Measurements from ENCODE around the gene CCDC80.

CCDC80 gene

GRCh38 chr3:112597945-112598344 is 43.0 kb downstream of the CCDC80 start:
- Histone ChIP-seq H3K4me2 (ENCODE audit: low read length) (no peak overlapping the region), H3K27ac (ENCODE audit: low read depth, low read length, poor library complexity, severe bottlenecking) (no peak overlapping the region), H3K4me1 (ENCODE audit: insufficient read depth, low read length, severe bottlenecking) (no peaks in the 10 kb centered on the region), H3K36me3 (ENCODE audit: insufficient read depth, low read length) (no peaks in the 10 kb centered on the region), H3K4me3 (ENCODE audit: low read depth, low read length, poor library complexity, severe bottlenecking) (no peak overlapping the region), H3K79me2 (ENCODE audit: insufficient read depth, low read length) (no peaks in the 10 kb centered on the region), H3K9me3 (ENCODE audit: low read length) (no peaks in the 10 kb centered on the region), H3K9me2 (ENCODE audit: low read depth, low read length) (no peaks in the 10 kb centered on the region), H4K20me1 (ENCODE audit: insufficient read depth, low read length) (no peaks in the 10 kb centered on the region), H3K27me3 (ENCODE audit: insufficient read depth, low read length) (no peaks in the 10 kb centered on the region), H3F3A (ENCODE audit: insufficient read depth, low read length) (no peaks in the 10 kb centered on the region), H2AFZ (ENCODE audit: low read length) (no peak overlapping the region), H3K9ac (ENCODE audit: low read length) (no peak overlapping the region)
- no peak for TF ChIP-seq CTCF (IDR thresholded peaks at IDR 0.05; ENCODE audit: low read length)
- no peak for TF ChIP-seq EZH2 (IDR thresholded peaks at IDR 0.05; ENCODE audit: borderline replicate concordance, low read length)

GRCh38 chr3:112594856-112595255 is 46.1 kb downstream of the CCDC80 start:
- H3F3A ChIP-seq (ENCODE audit: insufficient read depth, low read length) = no peaks in the 10 kb centered on the region

GRCh38 chr3:112593258-112593657 is 47.7 kb downstream of the CCDC80 start:
- H3K4me2 ChIP-seq (ENCODE audit: low read length) = no peak overlapping the region
- no peaks in the 10 kb centered on the region for H3K9me3 ChIP-seq (ENCODE audit: low read length)
- H3K4me3 ChIP-seq (ENCODE audit: low read depth, low read length, poor library complexity, severe bottlenecking) = no peak overlapping the region
- no peaks in the 10 kb centered on the region for H3F3A ChIP-seq (ENCODE audit: insufficient read depth, low read length)
- H3K27me3 ChIP-seq (ENCODE audit: insufficient read depth, low read length) = no peaks in the 10 kb centered on the region
- no peak overlapping the region for H3K27ac ChIP-seq (ENCODE audit: low read depth, low read length, poor library complexity, severe bottlenecking)
- H3K9me2 ChIP-seq (ENCODE audit: low read depth, low read length) = no peaks in the 10 kb centered on the region
- no peak overlapping the region for H3K9ac ChIP-seq (ENCODE audit: low read length)
- H3K36me3 ChIP-seq (ENCODE audit: insufficient read depth, low read length) = no peaks in the 10 kb centered on the region
- no peaks in the 10 kb centered on the region for H3K79me2 ChIP-seq (ENCODE audit: insufficient read depth, low read length)
- TF ChIP-seq CTCF (IDR thresholded peaks at IDR 0.05; ENCODE audit: low read length) = no peak
- no peak for TF ChIP-seq EZH2 (IDR thresholded peaks at IDR 0.05; ENCODE audit: borderline replicate concordance, low read length)
- no peaks in the 10 kb centered on the region for H4K20me1 ChIP-seq (ENCODE audit: insufficient read depth, low read length)
- H2AFZ ChIP-seq (ENCODE audit: low read length) = no peak overlapping the region
- H3K4me1 ChIP-seq (ENCODE audit: insufficient read depth, low read length, severe bottlenecking) = no peaks in the 10 kb centered on the region

More at GRCh38 chr3:112594856-112595255, 46.1 kb downstream of the CCDC80 start:
- Histone ChIP-seq H3K36me3 (ENCODE audit: insufficient read depth, low read length) (no peaks in the 10 kb centered on the region), H4K20me1 (ENCODE audit: insufficient read depth, low read length) (no peaks in the 10 kb centered on the region), H3K79me2 (ENCODE audit: insufficient read depth, low read length) (no peaks in the 10 kb centered on the region), H3K9ac (ENCODE audit: low read length) (no peak overlapping the region), H3K4me2 (ENCODE audit: low read length) (no peak overlapping the region), H3K27me3 (ENCODE audit: insufficient read depth, low read length) (no peaks in the 10 kb centered on the region), H3K4me3 (ENCODE audit: low read depth, low read length, poor library complexity, severe bottlenecking) (no peak overlapping the region), H2AFZ (ENCODE audit: low read length) (no peak overlapping the region), H3K9me3 (ENCODE audit: low read length) (no peaks in the 10 kb centered on the region), H3K4me1 (ENCODE audit: insufficient read depth, low read length, severe bottlenecking) (no peaks in the 10 kb centered on the region), H3K9me2 (ENCODE audit: low read depth, low read length) (no peaks in the 10 kb centered on the region), H3K27ac (ENCODE audit: low read depth, low read length, poor library complexity, severe bottlenecking) (no peak overlapping the region)
- TF ChIP-seq CTCF (IDR thresholded peaks at IDR 0.05; ENCODE audit: low read length) = no peak
- no peak for TF ChIP-seq EZH2 (IDR thresholded peaks at IDR 0.05; ENCODE audit: borderline replicate concordance, low read length)

Measured in OCI-LY1 (cell line).